ENCODE measurements around the gene GH2.

DNA sequence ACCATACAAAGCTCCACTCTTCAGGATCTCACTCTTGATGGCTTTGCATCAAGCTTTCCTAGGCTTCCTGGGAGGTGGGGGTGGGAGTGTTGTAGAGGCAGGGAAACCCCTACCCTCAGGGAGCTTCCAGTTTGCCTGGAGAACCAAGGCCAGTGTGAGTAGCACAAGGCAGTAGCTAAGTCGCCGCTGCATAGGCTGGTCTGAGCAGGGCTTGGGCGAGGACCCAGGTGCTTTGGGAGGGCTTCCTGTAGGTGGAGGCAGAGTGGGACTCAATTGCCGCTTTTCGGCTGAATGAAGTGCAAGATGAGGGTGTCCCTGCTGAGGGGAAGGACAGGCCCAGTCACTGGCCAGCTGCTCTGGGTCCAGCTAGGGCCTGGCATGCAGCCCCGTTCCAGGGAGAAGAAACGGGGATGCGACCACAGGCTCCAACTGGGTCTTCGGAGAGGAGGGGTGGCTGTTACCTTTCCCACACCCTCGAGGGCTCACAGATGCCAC, 46.5 kb upstream of the GH2 start:
- TF ChIP-seq YY1 (tag by site-specific recombination; IDR thresholded peaks at IDR 0.05) (no peak), SETDB1 (IDR thresholded peaks at IDR 0.05; ENCODE audit: insufficient read length, low read length) (no peak), ZNF138 (tag by site-specific recombination; IDR thresholded peaks at IDR 0.05; ENCODE audit: borderline replicate concordance) (no peak), SCRT1 (tag by site-specific recombination; IDR thresholded peaks at IDR 0.05; ENCODE audit: borderline replicate concordance) (no peak), ZBTB21 (tag by site-specific recombination; IDR thresholded peaks at IDR 0.05) (no peak)
- TF ChIP-seq, protein P1, sequence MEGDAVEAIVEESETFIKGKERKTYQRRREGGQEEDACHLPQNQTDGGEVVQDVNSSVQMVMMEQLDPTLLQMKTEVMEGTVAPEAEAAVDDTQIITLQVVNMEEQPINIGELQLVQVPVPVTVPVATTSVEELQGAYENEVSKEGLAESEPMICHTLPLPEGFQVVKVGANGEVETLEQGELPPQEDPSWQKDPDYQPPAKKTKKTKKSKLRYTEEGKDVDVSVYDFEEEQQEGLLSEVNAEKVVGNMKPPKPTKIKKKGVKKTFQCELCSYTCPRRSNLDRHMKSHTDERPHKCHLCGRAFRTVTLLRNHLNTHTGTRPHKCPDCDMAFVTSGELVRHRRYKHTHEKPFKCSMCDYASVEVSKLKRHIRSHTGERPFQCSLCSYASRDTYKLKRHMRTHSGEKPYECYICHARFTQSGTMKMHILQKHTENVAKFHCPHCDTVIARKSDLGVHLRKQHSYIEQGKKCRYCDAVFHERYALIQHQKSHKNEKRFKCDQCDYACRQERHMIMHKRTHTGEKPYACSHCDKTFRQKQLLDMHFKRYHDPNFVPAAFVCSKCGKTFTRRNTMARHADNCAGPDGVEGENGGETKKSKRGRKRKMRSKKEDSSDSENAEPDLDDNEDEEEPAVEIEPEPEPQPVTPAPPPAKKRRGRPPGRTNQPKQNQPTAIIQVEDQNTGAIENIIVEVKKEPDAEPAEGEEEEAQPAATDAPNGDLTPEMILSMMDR (tag by site-specific recombination; IDR thresholded peaks at IDR 0.05): no peak
